B cell (primary cell): Measurements from ENCODE around the gene COL28A1. TPM values are rescaled to one million over a fixed set of nuclear protein-coding genes. Genes with fewer than 3 reads are reported as not detected.

Source experiments
- ATAC-seq: fragments of 200-7000 bp; cut with Tn5 transposase; one replicate; pipeline ENCODE4 v1.10.0; 2021; ENCODE audit warnings: low read depth, mild to moderate bottlenecking, moderate number of reproducible peaks, moderate library complexity
- CTCF ChIA-PET: fragments of 350-600 bp; sonication (Branson Sonifier 250); formaldehyde crosslinking; loops from one replicate; lab custom pipeline; 2021; ENCODE audit warnings: antibody characterized with exemption, inconsistent platforms; lab: Charles Lee
- POLR2A ChIA-PET: fragments of 350-600 bp; sonication (Branson Sonifier 250); formaldehyde crosslinking; loops from one replicate; lab custom pipeline; 2021; ENCODE audit warnings: antibody characterized with exemption; lab: Charles Lee
- DNase-seq: peaks from one replicate; pipeline ENCODE4 v3.0.0; 2013
- H2AFZ ChIP-seq: 2 replicates; pipeline ENCODE4 v1.6.1; 2012; ENCODE audit warnings: mild to moderate bottlenecking, low read depth, low read length; ENCODE audit not compliant: insufficient read depth, poor library complexity, severe bottlenecking
- H3K27ac ChIP-seq, 2 donors: 1 replicate in 1 of 2; 2 replicates in 1 of 2; pipeline ENCODE4 v1.5.1; 2012 to 2013; ENCODE audit warnings: low read length in 2 of 2, mild to moderate bottlenecking in 2 of 2, moderate library complexity in 1 of 2
- H3K27me3 ChIP-seq, 4 experiments: fragments of 200-600 bp in 1 of 4; sonication (generic) in 1 of 4; replicated peaks in 1 of 4; 1 replicate in 2 of 4; 2 replicates in 2 of 4; pipeline versions ENCODE4 v1.6.1 to v1.7.0; 2013 to 2016; ENCODE audit warnings: low read length in 3 of 4, mild to moderate bottlenecking in 2 of 4, mixed read lengths in 1 of 4, moderate library complexity in 1 of 4; ENCODE audit not compliant: insufficient read depth in 4 of 4, control insufficient read depth in 3 of 4; ENCODE audit errors: control extremely low read depth in 1 of 4
- H3K36me3 ChIP-seq, 2 experiments: replicated peaks in 1 of 2; 1 replicate in 1 of 2; 2 replicates in 1 of 2; pipeline versions ENCODE4 v1.6.1 to v1.7.1; 2013; ENCODE audit warnings: low read length in 1 of 2; ENCODE audit not compliant: insufficient read depth in 2 of 2, control insufficient read depth in 1 of 2; ENCODE audit errors: control extremely low read depth in 1 of 2, extremely low read depth in 1 of 2
- H3K4me1 ChIP-seq, 2 donors: fragments of 200-600 bp in 1 of 2; sonication (generic) in 1 of 2; 1 replicate in 1 of 2; 2 replicates in 1 of 2; pipeline versions ENCODE4 v1.5.1 to v1.6.1; 2013 to 2017; ENCODE audit warnings: low read length in 2 of 2; ENCODE audit not compliant: control insufficient read depth in 2 of 2, insufficient read depth in 2 of 2
- H3K4me2 ChIP-seq: replicated peaks from 2 replicates; pipeline ENCODE3; 2012; ENCODE audit warnings: mild to moderate bottlenecking, low read depth, low read length; ENCODE audit not compliant: poor library complexity, severe bottlenecking
- H3K4me3 ChIP-seq, 5 experiments: fragments of 200-600 bp in 1 of 5; sonication (generic) in 1 of 5; 1 replicate in 3 of 5; 2 replicates in 2 of 5; pipeline versions ENCODE4 v1.5.1 to v1.7.0; 2011 to 2016; ENCODE audit warnings: low read length in 4 of 5, mild to moderate bottlenecking in 4 of 5, low read depth in 2 of 5, control low read depth in 1 of 5, moderate library complexity in 1 of 5; ENCODE audit not compliant: insufficient read depth in 1 of 5; ENCODE audit errors: control extremely low read depth in 1 of 5, extremely low read depth in 1 of 5
- H3K79me2 ChIP-seq: fragments of 200-600 bp; sonication (generic); one replicate; pipeline ENCODE4 v1.6.0; 2016; ENCODE audit warnings: low read length; ENCODE audit not compliant: control insufficient read depth, insufficient read depth
- H3K9ac ChIP-seq: fragments of 200-600 bp; sonication (generic); 2 replicates; pipeline ENCODE4 v1.6.1; 2017; ENCODE audit warnings: mild to moderate bottlenecking, low read length, moderate library complexity
- H3K9me3 ChIP-seq, 3 donors: one replicate each; pipeline versions ENCODE4 v1.6.1 to v1.7.1; 2013; ENCODE audit warnings: low read length in 2 of 3; ENCODE audit not compliant: control insufficient read depth in 2 of 3, insufficient read depth in 1 of 3; ENCODE audit errors: control extremely low read depth in 1 of 3
- H4K20me1 ChIP-seq: 2 replicates; pipeline ENCODE4 v1.6.0; 2012; ENCODE audit warnings: mild to moderate bottlenecking, low read length; ENCODE audit not compliant: insufficient read depth, control insufficient read depth, poor library complexity, severe bottlenecking
- H3K27ac Mint-ChIP-seq: one replicate; pipeline ENCODE4 v1.8.0; 2021; ENCODE audit warnings: mixed read lengths
- H3K27me3 Mint-ChIP-seq: one replicate; pipeline ENCODE4 v1.8.0; 2021; ENCODE audit warnings: mixed read lengths
- H3K4me1 Mint-ChIP-seq: one replicate; pipeline ENCODE4 v1.8.0; 2021; ENCODE audit warnings: mixed read lengths
- H3K4me3 Mint-ChIP-seq: one replicate; pipeline ENCODE4 v1.8.0; 2021; ENCODE audit warnings: mixed read lengths
- H3K9me3 Mint-ChIP-seq: one replicate; pipeline ENCODE4 v1.8.0; 2022; ENCODE audit warnings: mixed read lengths; ENCODE audit not compliant: insufficient read depth
- EZH2 ChIP-seq: IDR thresholded peaks from 2 replicates; pipeline ENCODE4 v1.6.1; 2012; ENCODE audit warnings: borderline replicate concordance, low read depth, mild to moderate bottlenecking, moderate library complexity, low read length; ENCODE audit not compliant: insufficient read depth, poor library complexity, severe bottlenecking
- WGBS: methylation state at CpG from one replicate; pipeline ENCODE4 v1.1.5; 2013; ENCODE audit warnings: missing lambda C conversion rate; ENCODE audit not compliant: insufficient coverage; 5-methylcytosine and 5-hydroxymethylcytosine counted together
- intact Hi-C: fragments of 100-400 bp; cut with micrococcal nuclease; formaldehyde crosslinking; loops from one replicate; pipeline ENCODE4 v1.10.0; 2022
- polyA plus RNA-seq: library from polyadenylated mRNA; depleted of rRNA; stranded (reverse); fragments of >200 nt; gene quantifications from 2 replicates; pipeline ENCODE4 v1.2.3, GENCODE V29; 2012
- total RNA-seq, 2 donors: library from RNA; stranded (reverse); fragments of 120-200 nt in 1 of 2; gene quantifications; 1 replicate in 1 of 2; 2 replicates in 1 of 2; pipeline versions ENCODE4 v1.2.3 to v1.2.4, GENCODE V29; 2013 to 2022
- TF ChIP-seq, protein P1 (sequence below): fragments of 200-600 bp; IDR thresholded peaks from one replicate; pipeline ENCODE4 v1.8.0; 2022; ENCODE audit warnings: antibody characterized with exemption, mild to moderate bottlenecking

Gene COL28A1
- total and polyA plus RNA-seq, 2 donors (not counting 1 experiment from before 2014, with no cell fraction given) = 0.18 to 0.67 TPM

GRCh38 chr7:7428806-7429205, 106.9 kb downstream of the COL28A1 start:
- Mint-ChIP-seq H3K4me3 (no peak overlapping the region), H3K9me3 (no peaks in the 10 kb centered on the region), H3K27me3 (peaks cover 12% of the 10 kb centered on the region), H3K4me1 (peaks cover 10% of the 10 kb centered on the region), H3K27ac (no peak overlapping the region)
- Histone ChIP-seq H3K4me1 (no peaks in the 10 kb centered on the region), H3K27ac (no peak overlapping the region), H3K4me3 (no peak overlapping the region), H3K36me3 (no peaks in the 10 kb centered on the region), H3K4me2 (no peak overlapping the region), H3K9ac (no peak overlapping the region), H3K9me3 (no peaks in the 10 kb centered on the region), H4K20me1 (no peaks in the 10 kb centered on the region), H3K27me3 (no peaks in the 10 kb centered on the region), H2AFZ (no peak overlapping the region), H3K79me2 (no peaks in the 10 kb centered on the region)
- no peak for DNase-seq
- intact Hi-C loops = no loop called here
- no peak for ATAC-seq
- POLR2A ChIA-PET = no interaction called here
- no peak for TF ChIP-seq EZH2
- TF ChIP-seq, protein P1, sequence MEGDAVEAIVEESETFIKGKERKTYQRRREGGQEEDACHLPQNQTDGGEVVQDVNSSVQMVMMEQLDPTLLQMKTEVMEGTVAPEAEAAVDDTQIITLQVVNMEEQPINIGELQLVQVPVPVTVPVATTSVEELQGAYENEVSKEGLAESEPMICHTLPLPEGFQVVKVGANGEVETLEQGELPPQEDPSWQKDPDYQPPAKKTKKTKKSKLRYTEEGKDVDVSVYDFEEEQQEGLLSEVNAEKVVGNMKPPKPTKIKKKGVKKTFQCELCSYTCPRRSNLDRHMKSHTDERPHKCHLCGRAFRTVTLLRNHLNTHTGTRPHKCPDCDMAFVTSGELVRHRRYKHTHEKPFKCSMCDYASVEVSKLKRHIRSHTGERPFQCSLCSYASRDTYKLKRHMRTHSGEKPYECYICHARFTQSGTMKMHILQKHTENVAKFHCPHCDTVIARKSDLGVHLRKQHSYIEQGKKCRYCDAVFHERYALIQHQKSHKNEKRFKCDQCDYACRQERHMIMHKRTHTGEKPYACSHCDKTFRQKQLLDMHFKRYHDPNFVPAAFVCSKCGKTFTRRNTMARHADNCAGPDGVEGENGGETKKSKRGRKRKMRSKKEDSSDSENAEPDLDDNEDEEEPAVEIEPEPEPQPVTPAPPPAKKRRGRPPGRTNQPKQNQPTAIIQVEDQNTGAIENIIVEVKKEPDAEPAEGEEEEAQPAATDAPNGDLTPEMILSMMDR = no peak
- WGBS = 80% methylated on average over 4 of the region's 4 CpGs
- CTCF ChIA-PET = no interaction called here

GRCh38 chr7:7427363-7427762, 108.3 kb downstream of the COL28A1 start:
- H3K36me3 ChIP-seq = no peaks in the 10 kb centered on the region
- H3K4me3 ChIP-seq = no peak overlapping the region
- ATAC-seq = no peak
- H3K27me3 ChIP-seq = no peaks in the 10 kb centered on the region
- H3K4me1 ChIP-seq = no peaks in the 10 kb centered on the region
- no peaks in the 10 kb centered on the region for H4K20me1 ChIP-seq
- intact Hi-C loops = no loop called here
- H3K9ac ChIP-seq = no peak overlapping the region
- H3K4me2 ChIP-seq = no peak overlapping the region
- H2AFZ ChIP-seq = no peak overlapping the region
- Mint-ChIP-seq H3K27ac (no peak overlapping the region), H3K27me3 (peaks cover 12% of the 10 kb centered on the region), H3K4me3 (no peak overlapping the region), H3K9me3 (no peaks in the 10 kb centered on the region), H3K4me1 (peaks cover 10% of the 10 kb centered on the region)
- no peaks in the 10 kb centered on the region for H3K79me2 ChIP-seq
- ChIA-PET CTCF (interaction anchor here (4.3 kb wide), 1 partner anchor 114 kb away, joined by 19 read pairs; no protein-coding TSS in a partner anchor), POLR2A (no interaction called here)
- TF ChIP-seq EZH2 = no peak
- TF ChIP-seq, protein P1 = no peak
- no peak overlapping the region for H3K27ac ChIP-seq
- H3K9me3 ChIP-seq = no peaks in the 10 kb centered on the region
- WGBS = no CpG with 5 or more reads among the region's 1 CpG
- no peak for DNase-seq
